ENCODE results near the gene CDKN1B. TPM values are rescaled to one million over a fixed set of nuclear protein-coding genes. Genes with fewer than 3 reads are reported as not detected.

Gene CDKN1B
- total and polyA plus RNA-seq, 2 of the 4 experiments (the other 2 are of a cell fraction): 13.9 to 17.4 TPM

GRCh38 chr12:12726555-12727093 is 9.5 kb downstream of the CDKN1B start:
- H3K36me3 ChIP-seq (ENCODE audit: control insufficient read depth, insufficient read depth, low read length): peaks cover 1% of the 10 kb centered on the region; the same call in 1 of the 2 replicates
- H3K4ac ChIP-seq (ENCODE audit: low read depth, low read length): peak overlapping the region; percentile 77; the same call in 1 of the 2 replicates
- H3K9me3 ChIP-seq (ENCODE audit: control insufficient read depth, insufficient read depth, low read length): no peaks in the 10 kb centered on the region
- no peaks in the 10 kb centered on the region for H3K27me3 ChIP-seq (ENCODE audit: control insufficient read depth, insufficient read depth, low read length)
- peak overlapping the region; percentile 86 for H2BK5ac ChIP-seq (ENCODE audit: low read depth, low read length, poor library complexity, severe bottlenecking)
- peak overlapping the region; percentile 19 for H2BK20ac ChIP-seq (ENCODE audit: low read depth, low read length)
- H3K4me3 ChIP-seq (ENCODE audit: insufficient read depth, low read depth, low read length): peak overlapping the region; percentile 94
- H2BK120ac ChIP-seq (ENCODE audit: low read depth, low read length): peak overlapping the region; percentile 76
- intact Hi-C loops (cut with micrococcal nuclease): loop anchor here (5.0 to 10.0 kb wide), 4 partner anchors 91 to 1438 kb away; partner anchors contain the start of gene EMP1
- H3K27ac ChIP-seq (ENCODE audit: insufficient read depth, low read length): peak overlapping the region; percentile 28; the same call in 1 of the 2 replicates
- no peak overlapping the region for H2AFZ ChIP-seq (replicated peaks; ENCODE audit: low read length, poor library complexity)
- peak overlapping the region; percentile 41; the same call in 1 of the 2 replicates for H3K14ac ChIP-seq (replicated peaks; ENCODE audit: low read depth, low read length)
- peaks cover 2% of the 10 kb centered on the region; the same call in 1 of the 2 replicates for H3K9me1 ChIP-seq (ENCODE audit: insufficient read depth, low read length)
- WGBS, 2 experiments (ENCODE audit: extremely low coverage in 2 of 2, insufficient read length in 1 of 2): 0% methylated on average over 2 of the region's 6 CpGs; no CpG with 5 or more reads in 1 of the 2 experiments
- peak overlapping the region; percentile 17; the same call in 1 of the 2 replicates for H4K5ac ChIP-seq (ENCODE audit: low read depth, low read length)
- peaks cover 9 to 36% of the 10 kb centered on the region in 2 experiments for H3K79me1 ChIP-seq (ENCODE audit: low read depth in 1 of 2, low read length in 2 of 2)
- H3K18ac ChIP-seq (ENCODE audit: low read depth, low read length): peak overlapping the region; percentile 64; the same call in 1 of the 2 replicates
- H2BK15ac ChIP-seq (ENCODE audit: low read depth, low read length): peak overlapping the region; percentile 9; the same call in 1 of the 3 replicates
- dilution Hi-C loops (cut with HindIII; ENCODE audit: low sequenced_read_pairs, unreplicated experiment): no loop called here
- ChIA-PET POLR2A (ENCODE audit: unreplicated experiment) (interaction anchor here (1.6 kb wide), 1 partner anchor 11 kb away, joined by 11 read pairs; no protein-coding TSS in a partner anchor), CTCF (no interaction called here)
- BruUV-seq (replicated peaks): TSS peak; percentile 91
- H3K56ac ChIP-seq (ENCODE audit: extremely low read depth, insufficient read depth, low read length): peak overlapping the region; percentile 30
- ATAC-seq (ENCODE audit: low read depth) (peak; percentile 12), DNase-seq (peak; percentile 93)
- peak overlapping the region; percentile 88 for H3K23ac ChIP-seq (ENCODE audit: low read depth, low read length)
- peak overlapping the region; percentile 93 for H3K4me2 ChIP-seq (ENCODE audit: low read depth, low read length)
- H3K4me1 ChIP-seq (ENCODE audit: control insufficient read depth, insufficient read depth, low read length): no peaks in the 10 kb centered on the region; the same call in 1 of the 2 replicates
- peak overlapping the region; percentile 0 to 43; a peak in 3 of 4 replicates for H4K8ac ChIP-seq (ENCODE audit: low read depth in 2 of 2, low read length in 2 of 2)
- TF ChIP-seq MXI1 (IDR thresholded peaks at IDR 0.05; ENCODE audit: borderline replicate concordance, low read depth, low read length) (peak; percentile 18; the same call in 1 of the 2 replicates), CHD1 (IDR thresholded peaks at IDR 0.05; ENCODE audit: low read depth, low read length) (0 out of 2 replicates have a peak, but pooled peaks have one; percentile 19), FOS (IDR thresholded peaks at IDR 0.05; ENCODE audit: low read depth, low read length) (peak; percentile 71), POLR2A (IDR thresholded peaks at IDR 0.05; ENCODE audit: low read depth, low read length) (peak; percentile 82; the same call in 1 of the 2 replicates), MAZ (IDR thresholded peaks at IDR 0.05; ENCODE audit: borderline replicate concordance, low read depth, low read length) (no peak)
- in situ Hi-C loops (cut with MboI; ENCODE audit: low sequenced_read_pairs): no loop called here
- H4K91ac ChIP-seq (ENCODE audit: insufficient read depth, low read depth, low read length): peak overlapping the region; percentile 72
- H4K20me1 ChIP-seq (ENCODE audit: insufficient read depth, low read length): no peaks in the 10 kb centered on the region
- peak overlapping the region; percentile 46; the same call in 1 of the 2 replicates for H2AK5ac ChIP-seq (ENCODE audit: low read depth, low read length)
- H2AK9ac ChIP-seq (replicated peaks; ENCODE audit: low read depth, low read length, poor library complexity): no peak overlapping the region
- H3K9ac ChIP-seq (ENCODE audit: low read depth, low read length): peak overlapping the region; percentile 77; the same call in 1 of the 2 replicates
